ENCODE measurements around the gene TLCD1.

Gene TLCD1

DNA sequence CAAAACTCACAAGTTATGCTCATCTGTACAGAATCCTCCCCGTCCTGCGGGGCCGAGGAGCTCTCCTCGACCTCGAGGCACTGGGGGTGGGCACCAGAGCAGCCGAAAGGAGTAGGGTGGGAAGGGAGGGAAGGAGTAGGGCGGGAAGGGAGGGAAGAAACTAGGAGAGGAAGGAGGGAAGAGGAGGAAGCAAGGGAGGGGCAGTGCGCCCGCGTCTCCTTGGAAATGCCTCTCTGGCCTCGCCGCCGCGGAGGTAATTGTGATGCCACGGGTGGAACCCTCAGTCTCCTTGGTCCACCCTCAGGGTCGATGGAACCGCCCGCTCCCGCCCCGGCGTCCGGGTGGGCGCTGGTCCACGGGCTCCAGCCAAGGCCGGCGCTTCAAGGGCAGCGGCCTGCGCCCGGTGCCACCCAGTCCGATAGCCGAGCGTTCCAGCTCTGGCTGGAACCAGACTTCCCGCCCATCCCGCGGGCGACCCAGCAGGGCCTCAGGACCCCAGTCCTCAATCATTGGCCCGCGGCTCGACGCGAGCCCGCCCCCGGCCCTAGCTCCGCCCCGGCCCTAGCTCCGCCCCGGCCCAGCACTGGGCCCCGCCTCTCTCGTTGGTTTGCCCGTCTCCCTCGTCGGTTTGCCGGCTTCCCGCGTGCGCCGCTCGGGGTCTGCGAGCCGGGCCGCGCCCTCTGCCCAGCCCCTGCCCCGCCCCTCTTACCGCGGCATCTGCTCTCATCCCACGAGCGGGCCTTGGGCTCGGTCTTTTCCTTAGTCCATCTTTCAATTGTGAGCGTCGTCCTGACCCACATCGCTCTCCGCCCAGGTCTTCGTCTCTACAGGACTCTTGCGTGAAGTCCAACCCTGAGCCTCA, 14.9 kb downstream of the TLCD1 start:
- peak; percentile 81 for DNase-seq

DNA sequence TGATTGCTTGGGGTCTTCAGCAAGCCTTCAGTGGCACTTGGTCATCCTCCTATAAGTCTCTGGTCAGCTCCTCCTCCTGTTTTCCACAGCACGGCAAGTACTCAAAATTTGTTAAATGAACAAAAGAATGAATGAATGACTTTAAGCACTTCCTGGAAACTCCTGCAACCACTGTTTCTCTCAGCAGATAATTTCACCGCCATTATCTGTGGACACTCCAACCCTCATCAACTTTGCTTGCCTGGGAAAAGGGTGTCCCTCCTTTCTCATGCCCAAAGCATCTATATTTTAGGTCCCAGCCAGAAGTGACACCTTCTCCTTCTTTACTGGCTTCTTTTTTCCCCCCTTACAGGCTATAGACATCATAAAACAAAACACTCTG, 18.7 kb downstream of the TLCD1 start:
- DNase-seq = no peak

DNA sequence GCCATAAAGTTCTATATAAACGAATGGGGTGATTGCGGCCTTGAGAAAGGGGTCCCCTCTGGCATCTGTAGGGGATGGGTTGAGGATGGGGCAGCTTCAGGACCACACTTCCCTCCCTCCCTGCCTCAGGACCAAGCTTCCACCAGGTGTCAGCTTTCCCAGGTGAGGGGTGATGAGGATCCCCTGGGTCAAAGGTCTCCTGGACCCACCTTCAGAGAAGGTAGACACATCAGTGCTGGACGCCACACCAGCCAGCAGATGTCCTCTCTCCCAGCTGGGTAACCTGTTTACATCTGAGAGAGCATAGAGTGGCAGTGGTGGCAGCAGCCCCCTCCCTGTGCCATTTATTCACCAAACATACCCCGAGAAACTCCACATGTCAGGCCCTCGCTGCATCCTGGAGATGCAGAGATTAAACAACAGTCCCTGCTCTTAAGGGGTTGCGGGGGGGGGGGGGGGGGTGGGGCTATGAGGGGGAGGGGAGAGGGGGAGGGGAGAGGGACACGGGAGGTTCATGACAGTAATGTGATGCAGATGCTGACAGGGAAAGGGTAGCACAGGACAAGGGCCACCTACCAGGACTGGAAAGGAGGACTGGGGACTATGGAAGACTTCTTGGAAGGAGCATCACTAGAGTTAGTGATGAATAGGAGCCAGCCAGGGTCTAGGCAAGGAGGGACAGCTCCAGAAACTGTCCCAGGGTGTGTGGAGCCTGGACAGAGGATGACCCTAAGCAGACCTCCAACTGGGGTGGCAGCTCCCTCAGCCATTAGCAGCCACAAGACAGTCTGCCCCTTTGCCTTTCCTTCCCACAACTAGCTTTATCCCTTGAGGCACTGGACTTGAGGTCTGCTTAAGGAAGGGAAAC, 19.3 kb downstream of the TLCD1 start:
- DNase-seq = no peak

DNA sequence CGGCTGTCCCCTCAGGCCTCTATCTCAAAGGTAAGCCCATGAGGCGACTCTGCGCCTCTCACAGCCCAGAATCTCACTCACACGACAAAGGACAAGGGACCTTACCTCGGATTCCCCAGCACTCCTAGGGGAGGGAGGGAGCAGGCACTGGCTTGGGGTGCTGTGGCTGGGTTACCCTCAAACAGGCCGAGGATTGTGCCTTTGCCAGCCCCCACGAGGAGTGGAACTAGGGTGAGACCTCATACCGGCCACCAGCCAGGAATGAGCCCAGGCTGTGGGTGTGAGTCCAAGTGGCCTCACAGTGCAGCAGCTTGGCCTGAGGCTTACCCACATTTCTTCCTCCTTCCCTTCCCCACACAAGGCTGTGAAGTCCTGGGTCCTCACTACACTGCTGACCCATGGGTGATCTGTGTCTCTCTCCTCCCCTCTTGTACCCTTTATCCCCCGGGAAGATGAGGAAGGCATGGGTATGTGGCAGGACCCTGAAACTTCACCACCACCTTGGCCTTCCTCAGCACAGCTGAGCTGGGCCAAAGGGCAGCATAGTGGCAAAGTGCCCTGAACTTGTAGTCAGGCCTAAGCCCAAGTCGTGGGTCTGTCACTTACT, 20.2 kb downstream of the TLCD1 start:
- no peak for DNase-seq

DNA sequence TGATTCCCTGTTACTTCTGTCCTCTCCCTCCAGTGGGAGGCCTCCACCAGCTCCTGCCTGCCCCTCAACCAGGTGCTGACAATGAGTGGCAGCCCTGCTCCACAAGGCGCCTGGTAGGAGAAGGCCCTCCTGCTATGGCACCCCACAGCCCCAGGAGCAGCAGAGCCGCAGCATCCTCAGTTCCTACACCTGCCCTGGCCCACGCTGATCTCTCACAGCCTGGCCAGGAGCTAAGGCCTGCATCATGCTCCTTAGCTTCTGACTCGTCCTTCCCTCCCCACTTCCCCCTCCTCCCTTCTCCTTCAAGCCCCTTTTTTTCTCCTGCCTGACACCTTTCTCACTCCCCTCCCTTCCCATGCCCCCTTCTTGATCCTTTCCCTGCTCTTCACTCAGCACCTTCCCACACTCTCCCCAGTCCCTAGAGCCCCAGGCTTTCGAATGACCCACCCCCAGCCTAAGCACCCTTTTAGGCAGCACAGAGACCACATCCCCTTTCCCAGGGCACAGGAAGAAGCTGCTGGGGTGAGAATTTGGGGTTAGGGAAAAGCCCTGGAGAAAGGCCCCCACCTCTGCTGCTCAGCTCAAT, 20.9 kb downstream of the TLCD1 start:
- DNase-seq = no peak

DNA sequence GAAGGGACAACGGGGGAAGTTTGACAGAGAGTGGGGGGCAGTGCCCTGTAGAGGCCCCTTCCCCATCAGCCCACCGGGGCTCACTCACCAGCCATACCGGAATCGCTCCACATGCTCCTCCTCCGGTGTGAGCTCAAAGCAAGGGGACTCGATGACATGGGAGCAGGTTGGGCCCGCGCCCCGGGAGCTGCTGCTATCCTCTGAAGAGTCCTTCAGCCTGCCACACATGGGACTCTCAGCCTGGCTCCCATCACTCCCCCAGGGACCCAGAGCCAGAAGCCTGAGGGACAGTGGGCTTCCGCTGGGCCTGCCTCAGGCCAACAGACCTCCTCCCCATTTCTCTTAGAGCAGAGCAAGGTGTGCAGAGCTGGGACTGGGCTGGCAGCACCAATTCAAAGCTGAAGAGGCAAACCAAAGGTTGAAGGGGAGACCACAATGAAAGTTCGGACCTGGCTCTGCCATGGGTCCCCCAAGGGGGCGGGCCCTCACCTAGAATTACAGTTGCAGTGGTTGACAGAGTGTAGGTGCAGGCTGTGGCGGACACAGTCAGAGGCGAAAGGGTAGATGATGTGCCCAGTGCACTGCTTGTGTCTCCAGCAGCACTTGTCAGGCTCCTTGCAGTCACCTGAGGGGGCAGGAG, 21.7 kb downstream of the TLCD1 start:
- no peak for DNase-seq

DNA sequence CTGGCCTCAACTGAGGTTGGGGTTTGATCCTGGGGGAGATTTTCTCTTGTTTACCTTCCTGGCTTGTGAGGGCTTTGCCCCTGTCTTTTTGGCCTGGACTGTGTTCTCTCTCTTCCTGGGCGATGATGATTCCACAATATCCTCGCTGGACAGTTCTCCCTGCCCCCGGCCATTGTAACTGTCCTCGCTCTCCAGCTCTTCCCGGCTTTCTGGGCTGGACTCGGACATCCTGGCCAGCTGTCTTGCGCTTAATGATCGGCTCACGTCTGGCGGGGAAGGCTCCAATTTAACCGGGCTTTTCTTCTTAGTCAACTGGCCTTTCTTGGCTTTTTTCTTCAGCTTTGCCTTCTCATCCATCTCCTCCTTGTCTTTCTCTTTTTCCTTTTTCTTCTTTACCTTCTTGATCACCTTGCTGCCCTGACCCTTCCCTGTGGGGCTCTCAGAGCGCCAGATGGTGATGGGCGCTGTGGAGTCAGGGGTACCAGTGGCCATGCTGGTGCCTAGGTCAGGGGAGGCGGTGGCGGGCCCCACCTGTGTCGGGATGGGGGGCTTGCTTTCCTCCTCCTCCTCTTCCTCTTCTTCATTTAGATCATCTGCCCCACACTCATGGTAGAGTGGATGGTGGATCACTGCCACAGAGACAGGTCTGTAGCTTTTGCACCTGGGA, 22.3 kb downstream of the TLCD1 start:
- no peak for DNase-seq

DNA sequence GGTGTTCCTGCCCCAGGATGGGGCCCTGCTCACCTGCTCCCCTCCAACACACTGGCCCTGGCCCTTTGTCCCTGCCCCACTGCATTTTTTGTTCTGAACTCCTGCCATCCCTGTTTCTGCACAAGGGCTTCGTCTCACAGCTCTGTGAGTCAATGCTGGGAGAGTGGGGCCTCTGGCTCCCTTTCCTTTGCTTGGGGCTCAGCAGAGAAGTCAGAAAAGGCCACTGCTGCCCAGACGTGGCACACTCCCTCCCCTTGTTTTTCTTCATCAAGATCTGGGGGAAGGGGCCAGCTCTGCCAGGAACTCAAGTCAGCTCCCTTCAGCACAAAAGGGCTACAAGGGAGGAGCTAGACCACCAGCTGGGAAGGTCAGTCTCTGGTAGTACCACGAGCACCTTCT, 23.3 kb downstream of the TLCD1 start:
- no peak for DNase-seq

DNA sequence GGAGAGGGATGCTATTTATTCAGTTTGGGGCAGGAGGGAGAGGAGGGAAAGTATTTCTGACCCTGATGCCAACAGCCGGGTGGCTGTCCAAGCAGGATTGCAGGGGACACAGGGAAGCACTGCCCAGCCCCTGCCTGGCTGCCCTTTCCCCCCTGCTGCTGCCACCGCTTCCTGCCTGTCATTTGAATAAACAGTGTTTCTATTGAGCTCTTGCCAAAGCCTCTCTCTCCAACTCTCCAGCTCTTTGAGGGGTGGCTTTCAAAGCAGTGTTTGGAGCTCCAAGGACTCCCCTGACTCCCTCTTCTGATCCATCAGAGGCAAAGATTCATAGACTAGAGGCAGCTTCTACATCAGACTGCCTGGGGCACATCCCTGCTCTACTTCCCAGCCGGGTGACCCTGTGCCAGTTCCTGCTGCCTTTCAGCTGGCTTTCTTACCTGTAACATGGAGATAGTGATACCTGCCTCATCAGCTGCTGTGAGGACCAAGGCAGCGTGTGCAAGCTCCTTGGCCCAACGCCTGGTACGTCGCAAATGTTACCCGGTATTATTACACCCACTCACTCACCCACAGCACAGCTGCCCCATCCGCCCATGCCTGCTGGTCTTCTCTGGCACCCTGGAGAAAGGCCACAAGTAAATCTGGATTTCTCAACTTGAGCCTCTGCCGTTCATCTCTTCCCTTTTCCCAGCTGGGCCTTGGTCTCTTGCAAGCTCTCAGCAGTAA, 23.8 kb downstream of the TLCD1 start:
- DNase-seq = no peak

DNA sequence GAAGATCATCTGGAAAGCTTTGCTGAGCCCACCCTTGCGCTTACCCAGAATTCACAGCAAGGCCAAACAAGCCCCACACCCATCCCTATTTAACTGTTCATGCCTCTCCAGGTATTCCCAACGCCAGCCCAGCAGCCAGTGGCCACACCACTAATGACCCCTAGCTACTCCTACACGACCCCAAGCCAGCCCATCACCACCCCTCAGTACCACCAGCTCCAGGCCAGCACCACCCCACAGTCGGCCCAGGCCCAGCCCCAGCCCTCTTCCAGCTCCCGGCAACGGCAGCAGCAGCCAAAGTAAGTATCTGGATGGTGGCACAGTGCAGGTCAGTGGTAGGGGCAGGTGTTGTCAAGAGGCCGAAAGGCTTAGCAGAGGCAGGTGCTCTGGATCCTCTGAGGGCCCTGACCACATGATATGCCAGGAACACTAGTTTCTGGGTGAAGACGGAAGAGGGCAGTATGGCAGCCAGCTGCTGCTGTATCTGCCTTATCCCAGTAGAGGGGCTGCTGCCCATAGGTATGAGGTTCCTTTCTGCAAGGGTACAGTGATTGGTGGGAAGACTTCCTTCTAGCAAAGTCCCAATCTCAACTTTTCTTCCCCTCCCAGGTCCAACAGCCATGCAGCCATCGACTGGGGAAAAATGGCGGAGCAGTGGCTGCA, 25.1 kb downstream of the TLCD1 start:
- DNase-seq = no peak

DNA sequence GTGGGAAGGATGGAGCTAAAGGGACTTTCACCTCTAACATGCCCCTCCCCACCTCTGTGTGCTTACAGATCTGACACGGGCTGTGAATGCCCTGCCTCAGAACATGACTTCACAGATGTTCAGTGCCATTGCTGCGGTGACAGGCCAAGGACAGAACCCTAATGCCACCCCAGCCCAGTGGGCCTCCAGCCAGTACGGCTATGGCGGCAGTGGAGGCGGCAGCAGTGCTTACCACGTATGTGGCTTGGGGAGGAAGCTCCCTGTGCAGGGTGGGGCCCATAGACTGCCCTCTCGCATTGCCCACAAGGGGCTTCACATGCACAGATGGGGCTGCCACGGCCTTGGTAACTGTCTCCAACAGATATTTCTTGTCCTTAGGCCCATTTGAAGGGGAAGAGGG, 25.8 kb downstream of the TLCD1 start:
- no peak for DNase-seq

DNA sequence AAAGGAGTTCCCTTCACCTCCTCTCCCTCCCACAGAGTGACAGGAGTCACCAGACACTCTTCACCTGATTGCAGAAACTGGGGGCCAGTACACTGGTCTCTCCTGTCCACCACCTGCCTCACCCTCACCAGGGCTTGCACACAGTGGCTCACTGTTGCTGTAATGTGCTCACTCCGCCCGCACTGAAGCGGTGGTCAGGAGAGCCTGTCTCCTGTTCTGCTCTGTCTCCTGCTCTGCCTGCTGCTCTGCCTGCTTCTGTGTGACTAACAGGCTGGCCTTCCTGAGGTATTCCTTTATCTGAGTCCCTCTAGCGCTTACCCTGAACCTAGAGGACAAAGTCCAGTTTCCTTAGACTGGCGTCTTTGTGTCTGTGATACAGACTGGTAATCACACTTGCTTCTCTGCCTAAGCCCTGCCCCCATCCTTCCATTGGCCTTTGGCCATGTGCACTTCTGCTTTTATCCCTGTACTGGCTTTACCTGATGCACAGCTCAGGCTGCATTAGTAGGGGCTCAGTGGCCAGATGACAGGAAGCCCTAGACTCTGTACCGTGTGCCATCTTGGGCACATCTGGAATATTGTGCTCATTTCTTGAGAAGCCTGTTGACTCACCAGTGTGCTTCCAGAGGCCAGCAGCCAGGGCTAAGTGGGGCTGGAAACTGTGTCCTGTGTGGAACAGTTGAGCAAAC, 27.6 kb downstream of the TLCD1 start:
- DNase-seq = no peak

DNA sequence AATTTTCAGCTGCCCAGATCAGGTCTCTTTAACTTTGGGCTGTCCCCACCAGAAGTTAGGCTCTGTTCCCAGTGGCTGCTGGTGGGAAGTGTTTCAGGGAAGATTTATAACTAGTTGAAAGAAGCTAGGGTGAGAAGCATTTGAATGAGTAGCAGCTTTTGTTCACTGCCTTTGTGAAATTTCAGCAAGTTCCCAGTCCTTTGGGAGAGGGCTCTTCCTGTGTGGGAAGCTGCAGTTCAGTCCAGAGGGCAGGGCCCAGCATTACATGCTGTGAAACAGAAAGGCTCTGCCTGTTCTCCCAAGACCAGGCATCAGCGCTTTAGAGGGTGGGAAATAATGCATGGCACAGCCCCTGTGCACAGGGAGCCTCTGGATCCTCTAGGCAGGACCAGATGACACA, 32.2 kb downstream of the TLCD1 start:
- DNase-seq = no peak

DNA sequence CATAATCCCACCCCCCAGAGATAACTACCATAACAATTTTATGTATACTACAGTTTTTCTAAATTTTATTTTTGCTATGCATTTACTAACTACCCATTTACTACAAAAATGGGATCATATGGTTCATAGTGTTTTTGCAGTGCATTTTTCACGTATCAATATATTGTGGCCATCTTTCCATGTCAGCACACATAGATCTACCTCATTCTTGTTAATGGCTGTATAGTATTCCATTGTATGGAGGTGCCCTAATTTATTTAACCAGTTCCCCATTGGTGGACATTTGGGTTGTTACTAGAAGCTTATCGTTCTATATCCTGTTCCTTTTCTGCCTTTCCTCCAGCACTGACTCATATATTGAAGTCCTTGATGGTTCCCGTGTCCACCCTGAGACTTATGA, 37.0 kb downstream of the TLCD1 start:
- no peak for DNase-seq

DNA sequence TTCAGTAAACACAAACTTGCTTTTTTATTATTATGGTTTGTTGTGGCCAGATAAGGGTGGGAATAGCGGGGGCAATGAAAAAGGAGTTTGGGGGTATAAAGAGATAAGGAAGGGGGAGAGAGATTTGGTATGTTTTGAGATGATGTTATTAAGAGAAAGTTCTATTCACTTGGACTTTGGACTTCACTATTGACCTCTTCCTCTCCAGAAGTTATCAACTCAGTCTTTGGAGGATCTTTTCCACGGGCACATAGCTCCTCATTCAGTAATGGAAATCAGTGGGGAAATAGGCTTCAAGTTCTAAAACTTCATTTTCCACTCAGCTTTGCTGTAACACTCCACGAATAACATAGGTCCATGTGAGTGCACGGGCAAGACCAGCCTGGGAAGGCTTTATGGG, 37.6 kb downstream of the TLCD1 start:
- no peak for DNase-seq

DNA sequence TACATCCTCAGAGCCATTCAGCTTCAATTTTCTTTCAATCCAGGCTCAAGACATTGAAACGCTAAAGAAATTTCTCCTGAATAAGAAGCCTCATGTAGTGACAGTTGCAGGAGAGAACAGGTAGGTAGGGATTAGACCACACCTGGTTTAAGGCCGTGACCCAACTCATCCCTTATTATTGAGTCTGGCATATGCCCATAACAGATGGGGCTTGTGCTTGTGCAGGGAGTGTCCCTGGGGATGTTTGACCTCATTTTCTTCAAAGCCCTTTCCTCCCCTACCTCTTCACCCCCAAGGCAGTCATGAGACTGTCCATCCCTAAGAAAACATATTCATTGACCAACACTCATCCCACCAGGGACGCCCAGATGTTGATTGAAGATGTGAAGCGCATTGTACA, 39.7 kb downstream of the TLCD1 start:
- DNase-seq = no peak

DNA sequence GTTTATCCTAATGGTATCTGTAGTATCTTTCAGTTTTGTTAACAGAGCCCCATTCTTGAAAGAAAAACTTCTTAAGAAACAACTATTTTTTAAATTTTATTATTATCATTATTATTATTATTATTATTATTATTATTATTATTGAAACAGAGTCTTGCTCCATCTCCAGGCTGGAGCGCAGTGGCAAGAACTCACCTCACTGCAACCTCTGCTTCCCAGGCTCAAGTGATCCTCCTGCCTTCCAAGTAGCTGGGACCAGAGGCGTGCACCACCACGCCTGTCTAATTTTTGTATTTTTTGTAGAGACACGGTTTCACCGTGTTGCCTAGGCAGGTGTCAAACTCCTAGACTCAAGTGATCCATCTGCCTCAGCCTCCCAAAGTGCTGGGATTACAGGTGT, 40.7 kb downstream of the TLCD1 start:
- no peak for DNase-seq

DNA sequence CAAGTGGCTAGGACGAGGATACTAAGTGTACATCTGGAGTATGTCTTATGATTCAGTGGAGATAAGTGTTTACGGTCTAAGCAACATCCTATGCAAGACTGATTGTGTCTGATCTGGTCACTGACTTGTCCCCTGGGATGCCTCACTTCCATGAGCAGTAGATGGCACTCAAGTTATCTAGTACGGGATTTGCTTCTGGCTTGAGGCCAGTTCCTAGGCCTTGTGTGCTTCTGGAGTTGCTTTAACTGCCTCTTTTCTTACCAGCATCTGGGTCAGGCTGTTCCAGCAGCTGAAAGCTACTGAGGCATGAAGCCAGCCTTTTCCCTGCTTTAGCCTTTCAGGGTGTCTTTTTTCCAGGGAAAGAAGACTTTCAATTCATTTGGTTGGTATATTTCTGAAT, 41.1 kb downstream of the TLCD1 start:
- DNase-seq = no peak

DNA sequence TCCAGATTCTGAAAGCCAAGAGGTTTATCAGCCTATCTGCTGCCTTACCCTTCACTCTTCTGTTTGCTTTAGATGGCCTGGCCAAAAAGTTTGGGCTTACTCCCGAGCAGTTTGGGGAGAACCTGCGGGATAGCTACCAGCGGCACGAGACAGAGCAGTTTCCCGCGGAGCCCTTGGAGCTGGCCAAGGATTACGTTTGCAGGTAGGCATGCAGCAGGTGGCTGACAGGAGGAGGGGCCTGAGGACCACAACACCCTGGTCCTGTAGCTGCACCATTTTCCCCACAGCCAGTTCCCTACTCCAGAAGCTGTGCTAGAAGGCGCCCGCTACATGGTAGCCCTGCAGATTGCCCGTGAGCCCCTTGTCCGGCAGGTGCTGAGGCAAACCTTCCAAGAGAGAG, 43.4 kb downstream of the TLCD1 start:
- no peak for DNase-seq

DNA sequence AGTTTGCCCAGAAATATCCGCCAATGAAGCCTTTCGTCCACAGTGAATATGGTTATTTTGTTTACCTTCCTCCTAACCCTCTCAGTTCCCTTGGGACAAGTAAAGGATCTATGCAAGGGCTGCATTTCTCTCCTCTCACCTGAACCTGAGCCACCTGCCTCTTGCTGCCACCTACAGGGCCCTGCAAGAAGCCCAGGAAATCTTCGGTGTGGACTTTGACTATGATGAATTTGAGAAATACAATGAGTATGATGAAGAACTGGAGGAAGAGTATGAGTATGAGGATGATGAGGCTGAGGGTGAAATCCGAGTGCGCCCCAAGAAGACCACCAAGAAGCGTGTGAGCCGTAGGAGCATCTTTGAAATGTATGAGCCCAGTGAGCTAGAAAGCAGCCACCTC, 50.1 kb downstream of the TLCD1 start:
- no peak for DNase-seq
